Smooth muscle cell (in vitro differentiated cells): ENCODE data around the gene ZSCAN16. TPM values are rescaled to one million over a fixed set of nuclear protein-coding genes. Genes with fewer than 3 reads are reported as not detected.
A peak's percentile ranks its signal among the peaks of the same experiment; 100 is the strongest.

ENCODE experiments used
- DNase-seq: peaks from one replicate; lab custom pipeline; 2025; ENCODE audit not compliant: unreplicated experiment; lab: John Stamatoyannopoulos, UW
- H2AFZ ChIP-seq: fragments of 200-600 bp; sonication (generic); 2 replicates; pipeline ENCODE4 v1.6.0; 2016; ENCODE audit warnings: antibody characterized with exemption, low read depth, mild to moderate bottlenecking
- H3F3A ChIP-seq: fragments of 200-600 bp; sonication (generic); 2 replicates; pipeline ENCODE4 v1.6.0; 2017; ENCODE audit warnings: antibody characterized with exemption, low read depth
- H3K27ac ChIP-seq: fragments of 200-600 bp; sonication (generic); 2 replicates; pipeline ENCODE4 v1.5.1; 2016; ENCODE audit warnings: low read depth, mild to moderate bottlenecking
- H3K27me3 ChIP-seq: fragments of 200-600 bp; sonication (generic); 2 replicates; pipeline ENCODE4 v1.6.1; 2016; ENCODE audit warnings: low read depth, mild to moderate bottlenecking
- H3K36me3 ChIP-seq: fragments of 200-600 bp; sonication (generic); 2 replicates; pipeline ENCODE4 v1.5.1; 2016; ENCODE audit warnings: low read depth
- H3K4me1 ChIP-seq: fragments of 200-600 bp; sonication (generic); 2 replicates; pipeline ENCODE4 v1.5.1; 2016; ENCODE audit warnings: low read depth
- H3K4me2 ChIP-seq: fragments of 200-600 bp; sonication (generic); 2 replicates; pipeline ENCODE4 v1.6.0; 2016; ENCODE audit warnings: mild to moderate bottlenecking
- H3K4me3 ChIP-seq: fragments of 200-600 bp; sonication (generic); 2 replicates; pipeline ENCODE4 v1.5.1; 2016; ENCODE audit warnings: mild to moderate bottlenecking
- H3K79me2 ChIP-seq: fragments of 200-600 bp; sonication (generic); 2 replicates; pipeline ENCODE4 v1.6.0; 2016; ENCODE audit warnings: low read depth, mild to moderate bottlenecking
- H3K9ac ChIP-seq: fragments of 200-600 bp; sonication (generic); 2 replicates; pipeline ENCODE4 v1.6.0; 2016; ENCODE audit warnings: low read depth
- H3K9me3 ChIP-seq: fragments of 200-600 bp; sonication (generic); replicated peaks from 2 replicates; pipeline ENCODE4 v1.5.1; 2016; ENCODE audit warnings: low read depth
- H4K20me1 ChIP-seq: fragments of 200-600 bp; sonication (generic); 2 replicates; pipeline ENCODE4 v1.6.0; 2016; ENCODE audit warnings: low read depth
- CTCF ChIP-seq: fragments of 200-600 bp; sonication (generic); IDR thresholded peaks from 2 replicates; pipeline ENCODE4 v1.5.1; 2017; ENCODE audit warnings: borderline replicate concordance, mild to moderate bottlenecking, antibody characterized with exemption; ENCODE audit not compliant: insufficient read depth, poor library complexity, severe bottlenecking
- WGBS: methylation state at CpG from one replicate; pipeline ENCODE4 v1.1.7; 2016; ENCODE audit warnings: low lambda C conversion rate; 5-methylcytosine and 5-hydroxymethylcytosine counted together
- polyA plus RNA-seq: library from polyadenylated mRNA; unstranded; fragments of >200 nt; fragmentation: Nextera tagmentation; extraction: Ambion mirVana; gene quantifications from 2 replicates; pipeline ENCODE4 v1.2.1, GENCODE V29; 2016
- total RNA-seq: library from RNA; depleted of rRNA; stranded (reverse); fragments of >200 nt; gene quantifications from 2 replicates; pipeline ENCODE4 v1.2.3, GENCODE V29; 2014

ZSCAN16 gene
- total and polyA plus RNA-seq, 2 experiments from 2014 or later, result 0.81 to 0.86 TPM

- Histone ChIP-seq H2AFZ (peak overlapping the region; percentile 86), H3K4me3 (peak overlapping the region; percentile 76), H3K36me3 (no peaks in the 10 kb centered on the region), H3K4me2 (peak overlapping the region; percentile 97), H3K27me3 (no peaks in the 10 kb centered on the region), H3F3A (no peaks in the 10 kb centered on the region), H4K20me1 (no peaks in the 10 kb centered on the region), H3K79me2 (no peaks in the 10 kb centered on the region), H3K4me1 (peaks cover 3% of the 10 kb centered on the region), H3K9ac (peak overlapping the region; percentile 98), H3K9me3 (no peaks in the 10 kb centered on the region), H3K27ac (peak overlapping the region; percentile 95)
- WGBS, result 2% methylated on average over 46 of the region's 46 CpGs
- TF ChIP-seq CTCF, result no peak
- DNase-seq, result peak; percentile 98
Observed at GRCh38 chr6:28080631-28081485, 43.6 kb upstream of the ZSCAN16 start.

- no peak for DNase-seq
- Histone ChIP-seq H3F3A (no peaks in the 10 kb centered on the region), H4K20me1 (no peaks in the 10 kb centered on the region), H3K9me3 (no peaks in the 10 kb centered on the region), H3K79me2 (no peaks in the 10 kb centered on the region), H3K4me3 (peak overlapping the region; percentile 76), H3K36me3 (no peaks in the 10 kb centered on the region), H3K4me2 (peak overlapping the region; percentile 97), H2AFZ (peak overlapping the region; percentile 86), H3K9ac (peak overlapping the region; percentile 98), H3K27ac (peak overlapping the region; percentile 95), H3K4me1 (peaks cover 3% of the 10 kb centered on the region), H3K27me3 (no peaks in the 10 kb centered on the region)
- WGBS, result 28% methylated on average over 4 of the region's 4 CpGs
- no peak for TF ChIP-seq CTCF
Observed at GRCh38 chr6:28081486-28081751, 43.0 kb upstream of the ZSCAN16 start.

- no peak for TF ChIP-seq CTCF
- Histone ChIP-seq H3K27me3 (no peaks in the 10 kb centered on the region), H3K36me3 (peaks cover 5% of the 10 kb centered on the region), H3K79me2 (no peaks in the 10 kb centered on the region), H3K9ac (no peak overlapping the region), H4K20me1 (no peaks in the 10 kb centered on the region), H3K4me1 (peaks cover 3% of the 10 kb centered on the region), H3F3A (no peaks in the 10 kb centered on the region), H3K9me3 (no peaks in the 10 kb centered on the region), H2AFZ (no peak overlapping the region), H3K4me3 (no peak overlapping the region), H3K4me2 (no peak overlapping the region), H3K27ac (no peak overlapping the region)
- no peak for DNase-seq
Observed at GRCh38 chr6:28082939-28083338, 41.5 kb upstream of the ZSCAN16 start.

GRCh38 chr6:28089054-28089453 is 35.4 kb upstream of the ZSCAN16 start:
- Histone ChIP-seq H3K4me3 (no peak overlapping the region), H3K36me3 (peaks cover 17% of the 10 kb centered on the region), H3K4me2 (no peak overlapping the region), H3K79me2 (no peaks in the 10 kb centered on the region), H3K4me1 (no peaks in the 10 kb centered on the region), H3K9me3 (peaks cover 11% of the 10 kb centered on the region), H3F3A (no peaks in the 10 kb centered on the region), H3K27ac (no peak overlapping the region), H3K27me3 (no peaks in the 10 kb centered on the region), H4K20me1 (no peaks in the 10 kb centered on the region), H2AFZ (no peak overlapping the region), H3K9ac (no peak overlapping the region)
- 95% methylated on average over 5 of the region's 5 CpGs for WGBS
- no peak for DNase-seq
- no peak for TF ChIP-seq CTCF
